GM21717 (cell line): ENCODE data around the gene FKBP1A.

Experiments
- ATAC-seq: cut with Tn5 transposase; IDR thresholded peaks from one replicate; pipeline ENCODE4 v1.9.1; 2021; ENCODE audit warnings: mild to moderate bottlenecking, moderate library complexity; ENCODE audit not compliant: unreplicated experiment

The FKBP1A gene

GRCh38 chr20:1322511-1323245 is 70.2 kb downstream of the FKBP1A start:
- no peak for ATAC-seq

GRCh38 chr20:1321654-1321939 is 71.3 kb downstream of the FKBP1A start:
- ATAC-seq: no peak

GRCh38 chr20:1320902-1321653 is 71.8 kb downstream of the FKBP1A start:
- ATAC-seq: no peak

- no peak for ATAC-seq
Measured at GRCh38 chr20:1320016-1320415, 72.8 kb downstream of the FKBP1A start.

GRCh38 chr20:1319462-1319861 is 73.4 kb downstream of the FKBP1A start:
- ATAC-seq: no peak

- ATAC-seq: no peak
Measured at GRCh38 chr20:1319051-1319450, 73.8 kb downstream of the FKBP1A start.
